Skeletal muscle satellite cell (primary cell): ENCODE measurements around the gene NMRK2.

Experiments
- H3K27me3 ChIP-seq: 2 replicates; pipeline ENCODE4 v1.7.0; 2013; ENCODE audit warnings: low read length; ENCODE audit not compliant: control insufficient read depth, insufficient read depth
- H3K36me3 ChIP-seq: 2 replicates; pipeline ENCODE4 v1.7.0; 2013; ENCODE audit warnings: mild to moderate bottlenecking, control low read depth, low read length; ENCODE audit not compliant: insufficient read depth
- H3K4me1 ChIP-seq: 2 replicates; pipeline ENCODE4 v1.7.0; 2013; ENCODE audit warnings: low read length; ENCODE audit not compliant: control insufficient read depth, insufficient read depth
- H3K4me2 ChIP-seq: 2 replicates; pipeline ENCODE4 v1.7.0; 2013; ENCODE audit warnings: mild to moderate bottlenecking, low read length
- H3K4me3 ChIP-seq: 2 replicates; pipeline ENCODE4 v1.7.0; 2013; ENCODE audit warnings: low read length
- H3K9ac ChIP-seq: 2 replicates; pipeline ENCODE4 v1.7.0; 2013; ENCODE audit warnings: mild to moderate bottlenecking, low read depth, low read length, moderate library complexity
- H3K9me3 ChIP-seq: replicated peaks from 2 replicates; pipeline ENCODE4 v1.7.0; 2013; ENCODE audit warnings: mild to moderate bottlenecking, control low read depth, low read length

Gene NMRK2

GRCh38 chr19:3979674-3980352, 46.9 kb downstream of the NMRK2 start:
- peaks cover 28% of the 10 kb centered on the region for H3K4me1 ChIP-seq
- no peaks in the 10 kb centered on the region for H3K9me3 ChIP-seq
- no peak overlapping the region for H3K9ac ChIP-seq
- no peak overlapping the region for H3K4me3 ChIP-seq
- H3K27me3 ChIP-seq, result no peaks in the 10 kb centered on the region
- H3K36me3 ChIP-seq, result peaks cover 97% of the 10 kb centered on the region
- H3K4me2 ChIP-seq, result no peak overlapping the region

GRCh38 chr19:3980353-3981251, 47.7 kb downstream of the NMRK2 start:
- no peak overlapping the region for H3K4me3 ChIP-seq
- no peak overlapping the region for H3K9ac ChIP-seq
- H3K27me3 ChIP-seq, result no peaks in the 10 kb centered on the region
- peaks cover 30% of the 10 kb centered on the region for H3K4me1 ChIP-seq
- peaks cover 92% of the 10 kb centered on the region for H3K36me3 ChIP-seq
- no peak overlapping the region for H3K4me2 ChIP-seq
- no peaks in the 10 kb centered on the region for H3K9me3 ChIP-seq

DNA sequence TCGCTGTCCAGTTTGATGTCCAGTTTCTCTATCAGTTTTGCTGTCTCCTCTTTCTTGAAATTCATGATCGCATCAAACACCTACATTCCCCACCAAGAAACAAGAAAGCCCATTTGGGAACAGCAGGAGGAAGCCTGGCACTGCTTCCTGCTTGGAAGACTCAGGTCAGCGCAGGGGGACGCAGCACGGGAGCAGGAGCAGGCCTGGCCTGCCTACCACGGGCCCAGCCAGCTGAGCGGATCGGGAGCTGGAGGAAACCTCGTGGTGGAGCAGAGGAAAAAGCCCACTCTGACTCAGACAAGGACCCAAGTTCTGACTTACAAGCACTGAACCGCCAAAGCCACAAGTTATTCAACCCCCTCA, 48.5 kb downstream of the NMRK2 start:
- Histone ChIP-seq H3K4me1 (peaks cover 36% of the 10 kb centered on the region), H3K27me3 (no peaks in the 10 kb centered on the region), H3K4me2 (peak overlapping the region; percentile 93), H3K36me3 (peaks cover 84% of the 10 kb centered on the region), H3K9ac (no peak overlapping the region), H3K9me3 (no peaks in the 10 kb centered on the region), H3K4me3 (no peak overlapping the region)

DNA sequence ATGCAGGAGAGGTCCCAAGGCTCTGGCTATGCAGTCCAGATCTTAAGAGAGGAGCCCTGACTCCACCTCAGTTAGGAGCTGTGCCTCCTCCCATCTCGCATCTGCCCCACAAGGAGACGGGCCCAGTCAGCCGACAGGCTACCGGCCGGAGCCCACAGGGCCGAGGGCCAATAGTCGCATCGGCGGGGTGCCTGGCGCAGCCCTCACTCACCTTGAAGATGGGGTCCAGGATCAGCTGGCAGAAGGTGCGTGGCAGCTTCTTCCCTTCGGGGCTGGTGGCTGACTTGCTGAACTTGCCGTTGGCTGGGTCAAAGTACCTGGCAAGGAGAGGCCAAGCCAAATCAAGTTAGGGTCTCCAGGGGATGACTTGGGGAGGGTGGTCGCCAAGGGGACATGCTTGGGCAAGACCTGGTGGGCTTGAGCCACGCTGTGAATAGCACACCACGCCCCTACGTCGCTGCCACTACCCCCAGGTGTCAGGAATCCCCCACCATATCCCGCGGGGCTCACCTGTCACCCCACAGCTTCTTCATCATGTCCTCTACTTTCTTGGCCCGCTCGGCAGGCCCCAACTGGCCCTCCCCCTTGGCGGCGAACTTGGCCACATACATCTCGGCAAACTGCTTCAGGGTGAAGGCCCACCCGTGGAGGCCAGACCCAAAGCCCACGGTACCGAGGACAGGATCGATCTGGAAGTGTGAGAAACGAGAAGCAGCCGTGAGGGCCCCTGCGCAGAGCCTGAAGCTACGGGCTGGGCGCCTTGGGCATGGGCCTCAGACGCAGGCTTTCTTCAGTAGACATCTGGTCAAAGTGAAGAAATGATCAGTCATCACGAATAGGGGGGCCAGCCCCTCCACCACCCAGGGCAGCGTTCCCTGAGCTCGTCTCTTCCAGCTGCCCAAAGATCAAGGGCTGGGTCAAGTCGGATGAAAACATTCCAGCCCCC, 49.1 kb downstream of the NMRK2 start:
- peaks cover 42% of the 10 kb centered on the region for H3K4me1 ChIP-seq
- H3K9ac ChIP-seq, result no peak overlapping the region
- H3K4me3 ChIP-seq, result peak overlapping the region; percentile 95
- peak overlapping the region; percentile 93 for H3K4me2 ChIP-seq
- no peaks in the 10 kb centered on the region for H3K9me3 ChIP-seq
- H3K27me3 ChIP-seq, result no peaks in the 10 kb centered on the region
- peaks cover 78% of the 10 kb centered on the region for H3K36me3 ChIP-seq

DNA sequence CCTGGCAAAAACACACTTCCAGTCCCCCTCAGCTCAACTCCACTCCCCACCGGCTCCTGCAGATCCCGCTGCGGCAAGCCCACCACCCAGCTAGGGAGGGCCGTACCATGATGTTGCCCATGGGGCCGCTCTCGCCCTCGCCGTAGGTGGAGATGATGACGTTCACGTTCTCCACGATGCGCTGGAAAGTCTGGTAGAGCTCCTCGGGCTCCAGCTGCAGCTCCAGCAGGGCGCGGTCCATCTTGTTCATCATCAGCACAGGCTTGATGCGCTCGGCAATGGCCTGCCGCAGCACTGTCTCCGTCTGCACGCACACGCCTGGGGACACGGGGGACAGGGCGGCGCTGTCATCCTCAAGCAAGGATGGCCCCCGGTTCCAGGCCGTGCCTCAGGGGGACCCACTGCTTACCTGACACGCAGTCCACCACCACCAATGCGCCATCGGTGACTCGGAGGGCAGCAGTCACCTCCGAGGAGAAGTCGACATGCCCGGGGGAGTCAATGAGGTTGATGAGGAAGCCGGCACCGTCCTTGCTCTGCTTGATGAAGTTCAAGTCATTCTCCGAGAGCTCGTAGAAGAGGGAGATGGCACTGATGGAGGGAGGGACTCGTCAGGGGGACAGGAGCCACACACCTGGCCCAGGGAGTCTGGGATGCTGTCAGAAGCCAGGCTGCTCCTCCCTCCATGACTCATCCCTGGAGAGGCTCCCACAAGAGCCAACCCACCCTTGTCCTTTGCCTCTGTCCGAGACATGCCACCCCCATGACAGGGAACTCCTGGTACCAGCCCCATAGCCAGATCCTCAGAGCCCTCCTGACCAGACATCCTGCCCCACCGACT, 50.1 kb downstream of the NMRK2 start:
- H3K36me3 ChIP-seq, result peaks cover 69% of the 10 kb centered on the region
- H3K4me2 ChIP-seq, result peak overlapping the region; percentile 93
- no peaks in the 10 kb centered on the region for H3K9me3 ChIP-seq
- H3K4me1 ChIP-seq, result peaks cover 46% of the 10 kb centered on the region
- H3K4me3 ChIP-seq, result peak overlapping the region; percentile 95
- H3K9ac ChIP-seq, result peak overlapping the region; percentile 99
- no peaks in the 10 kb centered on the region for H3K27me3 ChIP-seq

DNA sequence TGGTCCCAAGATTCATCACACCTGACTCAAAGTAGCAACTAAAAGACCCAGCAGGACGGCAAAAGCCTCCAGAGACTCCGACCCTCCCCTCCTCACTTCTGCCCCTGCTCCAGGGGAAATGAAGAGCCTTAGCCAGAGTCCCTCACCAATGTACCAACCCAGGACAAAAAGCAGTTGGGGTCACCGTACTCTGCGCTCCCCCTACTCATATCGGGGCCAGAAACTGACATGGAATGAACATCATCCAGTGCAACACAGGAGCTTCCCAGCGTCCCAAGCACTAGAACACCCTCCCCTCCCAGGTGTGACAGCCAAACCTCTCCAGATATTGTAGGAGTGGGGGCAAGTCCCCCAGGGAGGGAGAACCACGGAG, 50.7 kb downstream of the NMRK2 start:
- peaks cover 45% of the 10 kb centered on the region for H3K4me1 ChIP-seq
- no peaks in the 10 kb centered on the region for H3K9me3 ChIP-seq
- no peaks in the 10 kb centered on the region for H3K27me3 ChIP-seq
- H3K4me2 ChIP-seq, result peak overlapping the region; percentile 93
- peak overlapping the region; percentile 95 for H3K4me3 ChIP-seq
- peak overlapping the region; percentile 99 for H3K9ac ChIP-seq
- peaks cover 64% of the 10 kb centered on the region for H3K36me3 ChIP-seq

DNA sequence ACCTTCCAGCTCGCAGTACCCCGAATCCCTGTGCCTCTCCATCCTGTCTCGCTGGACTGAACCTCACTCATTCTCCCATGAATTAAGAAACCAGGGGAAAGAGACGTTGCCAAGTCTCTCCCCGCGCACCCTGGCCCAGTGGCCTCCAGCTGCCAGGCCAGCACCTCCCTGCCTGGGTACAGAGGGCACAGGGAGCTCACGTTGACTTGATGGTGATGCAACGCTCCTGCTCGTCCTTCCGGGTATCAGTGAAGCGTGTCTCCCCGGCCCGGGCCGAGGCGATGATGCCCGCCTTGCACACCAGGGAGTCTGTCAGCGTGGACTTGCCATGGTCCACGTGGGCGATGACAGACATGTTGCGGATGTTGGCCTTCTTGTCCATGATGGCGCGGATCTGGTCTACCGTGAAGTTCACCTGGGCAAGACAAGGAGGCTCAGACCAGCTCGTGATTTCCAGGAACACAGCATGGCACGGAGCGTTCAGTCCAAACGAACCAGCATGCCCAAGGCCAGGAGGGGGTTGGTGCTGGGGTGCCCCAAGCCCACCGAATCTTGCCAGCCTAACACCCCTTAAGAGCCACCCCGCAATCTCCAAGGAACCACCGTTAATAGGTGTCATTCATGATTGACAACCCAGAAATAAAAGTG, 51.2 kb downstream of the NMRK2 start:
- peaks cover 45% of the 10 kb centered on the region for H3K4me1 ChIP-seq
- peak overlapping the region; percentile 95 for H3K4me3 ChIP-seq
- H3K9ac ChIP-seq, result peak overlapping the region; percentile 99
- H3K4me2 ChIP-seq, result peak overlapping the region; percentile 93
- no peaks in the 10 kb centered on the region for H3K27me3 ChIP-seq
- H3K9me3 ChIP-seq, result no peaks in the 10 kb centered on the region
- H3K36me3 ChIP-seq, result peaks cover 60% of the 10 kb centered on the region

DNA sequence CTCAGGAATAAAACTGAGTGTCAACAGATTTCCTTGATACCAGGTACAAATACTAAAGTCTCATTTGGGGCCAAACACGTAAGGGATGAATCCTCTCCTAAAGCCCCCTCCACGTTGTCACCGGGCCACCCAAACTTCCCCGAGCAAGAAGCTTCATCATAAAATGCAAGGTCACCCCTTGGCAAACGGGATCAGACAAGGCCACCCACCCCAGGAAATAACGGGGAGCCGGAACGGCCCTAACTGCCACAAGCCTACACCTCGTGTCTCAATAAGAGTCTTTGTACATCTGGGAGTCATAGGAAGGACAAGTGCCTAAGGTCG, 51.7 kb downstream of the NMRK2 start:
- Histone ChIP-seq H3K4me3 (peak overlapping the region; percentile 95), H3K27me3 (no peaks in the 10 kb centered on the region), H3K4me1 (peaks cover 45% of the 10 kb centered on the region), H3K9me3 (no peaks in the 10 kb centered on the region), H3K36me3 (peaks cover 55% of the 10 kb centered on the region), H3K9ac (peak overlapping the region; percentile 99), H3K4me2 (peak overlapping the region; percentile 93)

DNA sequence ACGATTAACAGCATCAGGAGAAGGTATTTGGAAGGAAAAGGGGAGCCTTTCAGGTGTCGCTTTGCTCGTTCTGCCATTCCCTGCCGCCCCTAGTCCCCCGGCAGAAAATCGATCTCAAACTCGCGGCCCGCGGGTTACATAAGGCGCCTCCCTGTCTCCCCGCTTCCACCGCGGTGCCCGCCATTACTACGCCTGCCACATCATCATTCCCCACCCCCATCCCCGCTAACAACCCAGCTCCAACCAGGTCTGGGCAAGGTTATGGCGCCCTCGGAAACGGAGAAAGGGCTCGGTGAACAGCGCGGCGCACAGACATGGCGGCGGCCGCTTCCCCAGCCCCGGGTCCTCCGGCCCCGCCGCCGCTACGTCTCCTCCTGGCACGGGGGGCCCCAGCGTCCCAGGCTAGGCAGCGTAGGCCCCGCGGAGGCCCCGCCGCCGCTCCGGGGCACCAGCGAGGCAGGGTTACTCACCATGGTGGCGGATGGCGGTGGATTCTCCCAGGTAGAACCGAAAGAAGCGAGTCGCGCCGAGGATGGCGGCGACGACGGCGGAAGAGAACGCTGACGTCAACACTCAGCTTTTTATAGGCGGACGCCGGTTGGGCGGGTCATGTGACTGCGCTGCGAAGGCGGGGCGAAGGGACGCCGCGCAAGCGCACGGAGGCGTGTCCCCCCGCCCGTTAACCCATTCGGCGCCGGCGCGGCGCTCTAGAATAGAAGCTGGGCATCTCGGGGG, 52.2 kb downstream of the NMRK2 start, which contains the start of gene EEF2:
TSS of gene EEF2 (minus strand) at position 556 of the 735 bp plus-strand sequence. CDS start at position 473, 83 bp downstream.
- H3K4me2 ChIP-seq, result peak within 1 kb of the TSS; percentile 93
- H3K36me3 ChIP-seq, result peaks cover 50% of the 10 kb centered on the region
- H3K4me3 ChIP-seq, result peak within 1 kb of the TSS; percentile 95
- no peaks in the 10 kb centered on the region for H3K27me3 ChIP-seq
- H3K4me1 ChIP-seq, result peaks cover 45% of the 10 kb centered on the region
- H3K9me3 ChIP-seq, result no peaks in the 10 kb centered on the region
- peak within 1 kb of the TSS; percentile 99 for H3K9ac ChIP-seq
